GM15510 (cell line): ENCODE measurements around the gene SDE2.
A peak's percentile ranks its signal among the peaks of the same experiment; 100 is the strongest.

ENCODE experiments used
- POLR2A ChIP-seq: IDR thresholded peaks from 3 replicates; pipeline ENCODE4 v1.6.1; 2011; ENCODE audit warnings: borderline replicate concordance; ENCODE audit not compliant: insufficient read length; ENCODE audit errors: extremely low read depth

The SDE2 gene

DNA sequence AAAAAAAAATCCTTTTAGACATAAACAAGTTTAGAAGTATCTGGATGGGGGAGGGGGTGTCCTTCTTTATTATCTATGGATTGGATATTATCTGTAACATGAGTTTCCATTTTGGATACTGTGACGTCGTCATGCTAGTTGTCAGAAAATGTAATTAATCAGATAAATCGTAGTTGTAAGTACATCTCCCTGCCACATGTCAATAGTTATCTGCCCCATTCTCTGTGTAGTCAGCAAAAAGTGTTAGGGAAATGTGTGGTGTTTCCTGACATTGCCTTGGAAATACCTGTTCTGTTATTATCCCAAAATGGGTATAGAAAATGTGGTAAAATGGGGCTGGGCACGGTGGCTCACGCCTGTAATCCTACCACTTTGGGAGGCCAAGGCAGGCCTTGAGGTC is 24.6 kb upstream of the SDE2 start:
- no peak for TF ChIP-seq POLR2A

DNA sequence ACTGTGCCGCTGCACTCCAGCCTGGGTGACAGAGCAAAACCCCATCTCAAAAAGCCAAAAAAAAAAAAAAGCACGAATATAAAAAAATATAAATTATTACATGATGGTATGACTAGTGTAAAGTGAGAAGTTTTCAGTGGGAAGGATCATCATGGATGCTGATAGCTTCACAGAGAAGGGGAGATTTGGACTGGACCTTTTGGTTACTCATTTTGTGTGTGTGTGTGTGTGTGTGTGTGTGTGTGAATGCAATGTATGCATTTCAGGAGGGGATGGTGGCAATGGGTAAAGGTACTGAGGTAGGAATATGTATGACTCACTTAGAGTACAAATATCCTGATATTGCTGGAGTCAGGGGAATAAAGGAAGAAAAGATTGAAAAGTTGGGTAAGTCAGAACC is 22.7 kb upstream of the SDE2 start:
- TF ChIP-seq POLR2A, result no peak

DNA sequence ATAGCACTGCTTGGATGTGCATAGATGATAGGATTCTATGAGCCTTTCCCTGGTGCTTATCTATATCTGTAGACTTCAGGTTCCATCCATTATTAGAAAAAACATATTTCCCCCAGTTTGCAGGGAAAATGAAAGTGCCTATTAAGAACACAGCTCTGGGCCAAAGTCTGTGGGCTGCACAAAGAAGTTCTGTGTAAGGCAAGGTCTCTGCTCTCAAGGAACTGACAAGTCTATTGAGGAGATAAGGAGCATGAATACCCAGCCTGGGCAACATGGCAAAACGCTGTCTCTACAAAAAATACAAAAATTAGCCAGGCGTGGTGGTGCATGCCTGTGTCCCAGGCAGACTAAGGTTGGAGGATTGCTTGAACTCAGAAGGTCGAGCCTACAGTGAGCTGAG is 22.3 kb upstream of the SDE2 start:
- no peak for TF ChIP-seq POLR2A

DNA sequence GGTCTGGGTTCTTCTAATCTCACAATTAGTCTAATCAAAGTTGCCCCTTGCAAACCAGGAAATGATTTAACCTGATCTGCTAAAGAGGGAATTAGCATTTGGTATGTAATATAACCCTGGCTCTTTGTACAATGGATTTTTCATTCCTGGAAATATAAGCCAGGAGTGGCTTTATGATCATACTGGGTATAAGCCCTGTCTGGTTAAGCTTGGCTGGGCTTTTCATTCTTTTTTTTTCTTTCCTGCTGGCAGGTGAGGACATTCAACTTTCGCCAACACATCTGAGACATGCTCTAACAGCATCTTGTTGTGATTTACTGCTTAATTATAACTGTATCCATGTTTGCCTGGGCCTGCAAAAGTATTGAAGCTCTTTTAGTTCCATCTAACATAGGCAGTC is 20.4 kb upstream of the SDE2 start:
- TF ChIP-seq POLR2A, result no peak

DNA sequence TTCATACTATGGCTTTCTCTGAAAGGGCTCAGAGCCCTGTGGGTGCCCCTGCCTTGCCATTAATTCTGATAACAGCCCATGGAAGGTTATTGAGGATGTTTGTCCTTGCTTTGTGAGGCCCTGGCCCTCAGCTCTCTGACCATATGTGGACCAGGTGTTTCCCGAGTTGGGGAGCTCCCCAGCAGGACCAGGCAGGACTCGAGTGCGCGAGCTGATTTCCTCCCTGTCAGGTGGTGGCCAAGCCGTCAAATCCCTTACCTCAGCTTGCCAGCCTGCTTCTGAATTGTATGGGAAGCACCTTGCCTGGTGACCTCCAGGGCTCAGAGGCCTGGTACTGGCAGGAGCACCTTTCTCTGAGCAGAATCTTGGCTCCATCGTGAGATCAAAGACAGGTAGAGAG is 17.9 kb upstream of the SDE2 start:
- TF ChIP-seq POLR2A, result no peak

DNA sequence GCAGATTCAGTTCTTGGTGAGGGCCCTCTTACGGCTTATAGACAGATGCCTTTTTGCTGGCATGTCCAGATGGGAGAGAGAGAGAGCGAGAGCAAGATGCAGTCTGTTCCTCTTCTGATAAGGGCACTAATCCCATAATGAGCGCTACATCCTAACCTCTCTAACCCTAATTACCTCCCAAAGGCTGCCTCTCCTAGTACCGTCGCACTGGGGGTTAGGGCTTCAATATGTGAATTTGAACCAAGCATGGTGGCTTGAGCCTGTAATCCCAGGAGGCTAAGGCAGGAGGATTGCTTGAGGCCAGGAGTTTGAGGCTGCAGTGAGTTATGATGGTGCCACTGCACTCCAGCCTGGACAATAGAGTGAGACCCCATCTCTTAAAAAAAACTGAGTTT is 10.5 kb upstream of the SDE2 start:
- TF ChIP-seq POLR2A, result no peak

DNA sequence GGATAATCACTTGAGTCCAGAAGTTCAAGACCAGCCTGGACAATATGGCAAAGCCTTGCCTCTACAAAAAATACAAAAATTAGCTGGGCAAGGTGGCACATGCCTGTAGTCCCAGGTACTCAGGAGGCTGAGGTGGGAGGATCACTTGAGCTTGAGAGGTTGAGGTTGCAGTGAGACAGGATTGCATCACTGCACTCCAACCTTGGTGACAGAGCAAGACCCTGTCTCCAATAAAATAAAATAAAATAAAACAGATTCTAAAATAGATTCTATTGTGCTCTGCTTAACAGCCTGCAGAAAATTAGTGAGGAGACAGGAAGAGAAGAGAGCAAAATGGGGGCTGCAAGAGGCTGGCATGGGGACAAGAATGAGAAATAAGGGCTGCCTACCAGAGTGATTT is 7.5 kb upstream of the SDE2 start:
- no peak for TF ChIP-seq POLR2A

DNA sequence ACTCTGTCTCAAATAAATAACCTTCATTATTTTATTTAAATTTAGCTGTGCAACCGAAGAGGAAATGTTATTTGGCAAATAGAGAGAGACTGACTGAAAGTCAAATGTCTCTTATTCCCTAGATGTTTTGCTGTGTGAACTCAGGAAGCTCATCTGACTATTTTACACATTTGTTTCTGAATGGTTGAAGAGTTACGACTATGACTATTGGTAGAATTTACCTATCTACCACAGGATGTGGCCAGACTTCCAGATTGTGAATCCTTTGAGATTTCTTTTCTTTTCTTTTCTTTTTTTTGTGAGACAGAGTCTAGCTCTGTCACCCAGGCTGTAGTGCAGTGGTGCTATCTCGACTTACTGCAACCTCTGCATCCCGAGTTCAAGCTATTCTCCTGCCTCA is 5.3 kb upstream of the SDE2 start:
- TF ChIP-seq POLR2A, result no peak

DNA sequence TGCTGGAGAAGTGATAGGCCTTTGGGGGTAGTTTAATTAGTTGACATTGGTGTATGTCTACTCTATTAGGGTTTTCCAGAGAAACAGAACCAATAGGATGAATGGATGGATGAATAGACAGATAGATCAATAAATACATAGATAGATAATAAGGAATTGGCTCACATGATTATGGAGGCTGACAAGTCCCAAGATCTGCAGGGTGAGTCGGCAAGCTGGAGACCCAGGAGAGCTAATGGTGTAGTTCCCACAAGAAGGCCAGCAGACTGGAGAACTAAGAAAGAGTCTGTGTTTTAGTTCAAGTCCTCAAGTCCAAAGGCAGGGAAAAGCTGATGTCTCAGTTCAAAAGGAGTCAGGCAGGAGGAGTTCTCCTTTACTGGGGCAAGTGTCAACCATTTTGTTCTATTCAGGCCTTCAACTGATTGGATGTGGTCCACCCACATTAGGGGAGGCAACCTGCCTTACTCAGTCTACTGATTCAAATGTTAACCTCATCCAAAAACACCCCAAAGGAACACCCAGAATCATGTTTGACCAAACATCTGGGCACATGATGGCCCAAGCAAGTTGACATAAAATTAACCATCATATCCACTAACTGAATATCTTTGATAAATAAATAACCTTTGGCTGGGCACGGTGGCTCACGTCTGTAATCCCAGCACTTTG is 4.5 kb upstream of the SDE2 start:
- TF ChIP-seq POLR2A, result no peak

DNA sequence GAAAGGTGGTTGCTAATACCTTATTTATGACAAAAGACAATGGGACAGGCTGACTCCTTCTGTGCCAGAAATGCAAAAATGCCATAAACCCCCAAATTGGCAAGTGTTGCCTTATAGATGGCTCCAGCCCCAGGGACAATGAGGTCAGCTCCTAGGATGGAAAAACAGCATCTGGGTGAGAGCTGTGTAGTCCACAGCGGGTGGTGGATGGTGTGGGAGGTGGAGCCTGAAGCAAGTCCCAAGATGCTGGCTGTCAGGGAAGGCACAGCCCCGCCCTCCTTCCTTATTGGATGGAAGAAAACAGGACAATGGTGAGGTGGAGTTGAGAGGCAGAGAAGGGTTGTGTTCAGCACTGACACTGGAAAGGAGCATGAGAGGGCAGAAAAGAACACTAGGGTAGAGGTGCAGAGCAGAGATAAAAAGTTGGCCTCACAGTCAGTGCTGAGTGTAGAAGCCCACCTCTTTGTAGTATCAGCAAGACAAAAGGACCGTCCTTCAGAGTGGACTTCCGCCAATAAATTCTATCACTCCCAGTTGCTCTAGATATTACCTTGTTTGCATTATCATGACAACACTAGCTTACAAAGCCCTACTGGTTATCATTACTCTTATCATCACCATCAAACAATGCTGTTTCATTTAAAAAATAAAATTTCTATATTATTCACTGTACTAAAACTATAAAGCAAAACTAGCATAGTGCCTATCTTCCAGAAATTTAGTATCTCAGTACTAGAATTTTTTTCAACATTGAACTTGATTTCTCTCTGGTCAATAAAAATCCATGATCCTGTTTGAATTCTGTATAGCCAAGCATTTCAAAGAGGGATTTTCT is 3.7 kb upstream of the SDE2 start:
- TF ChIP-seq POLR2A, result peak; percentile 25

DNA sequence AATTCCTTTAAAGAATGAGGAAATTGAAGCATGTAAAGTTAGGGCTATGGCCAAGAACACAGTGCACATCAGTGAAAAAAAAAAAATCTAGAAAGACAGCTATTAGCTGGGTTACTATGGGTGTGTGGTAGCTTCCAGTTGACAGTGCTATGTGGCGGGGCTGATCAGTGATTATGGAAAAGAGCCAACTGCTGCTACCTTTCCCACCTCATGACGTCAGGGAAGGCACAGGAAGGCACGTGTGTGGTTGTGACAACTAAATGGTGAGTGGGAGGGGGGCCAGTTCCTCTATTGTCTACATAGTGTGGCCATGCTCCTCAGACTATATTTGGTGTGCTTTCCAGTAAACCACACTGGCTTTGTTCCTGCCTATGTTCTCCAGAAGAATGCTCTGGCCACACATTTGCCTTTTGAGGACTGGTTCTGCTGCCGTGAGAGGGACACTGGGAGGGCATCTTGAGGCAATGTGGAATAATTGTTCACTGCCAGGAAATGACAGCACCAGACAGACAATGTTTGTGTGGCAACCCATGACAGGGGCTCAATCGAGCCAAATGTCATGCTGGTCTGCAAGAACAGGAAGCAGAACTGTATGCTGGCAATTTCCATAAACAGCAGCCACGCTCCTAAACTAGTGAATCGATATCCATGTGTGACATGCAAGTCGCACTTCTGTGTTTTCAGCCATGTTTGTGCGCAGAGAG is 3.0 kb upstream of the SDE2 start:
- TF ChIP-seq POLR2A, result peak; percentile 19

DNA sequence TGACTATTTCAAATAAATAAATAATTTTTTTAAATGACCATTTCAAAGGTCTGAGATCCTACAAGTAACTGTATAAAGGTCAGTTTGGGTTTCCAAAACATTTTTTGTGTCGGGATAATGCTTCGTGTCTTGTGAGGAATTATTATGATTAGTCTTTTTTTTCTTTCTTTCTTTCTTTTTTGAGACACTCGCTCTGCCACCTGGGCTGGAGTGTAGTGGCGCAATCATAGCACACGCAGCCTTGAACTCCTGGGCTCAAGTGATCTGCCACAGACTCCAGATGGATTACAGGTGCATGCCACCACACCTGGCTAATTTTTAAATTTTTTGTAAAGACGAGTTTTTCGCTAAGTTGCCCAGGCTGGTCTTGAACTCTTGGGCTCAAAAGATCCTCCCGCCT is 1.9 kb upstream of the SDE2 start:
- TF ChIP-seq POLR2A, result no peak

DNA sequence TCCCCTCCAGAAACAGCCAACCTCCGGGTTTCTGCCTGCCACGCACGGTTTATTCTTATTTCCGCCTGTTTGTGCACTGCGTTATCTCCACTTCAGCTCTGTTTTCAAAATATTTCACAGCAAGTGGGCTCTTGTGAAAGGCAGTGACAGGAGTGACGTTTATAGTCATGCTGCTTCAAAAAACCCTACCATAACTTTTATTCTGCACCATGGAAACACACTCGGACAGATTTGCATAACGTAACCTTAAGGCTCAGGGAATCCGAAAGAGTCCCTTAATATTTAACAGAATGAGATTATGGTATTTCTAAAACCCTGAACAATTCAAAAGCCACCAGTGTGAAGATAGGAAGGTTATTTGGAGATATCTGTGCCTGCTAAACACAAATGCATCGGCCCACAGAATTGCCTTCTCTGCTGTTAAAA is 782 bp upstream of the SDE2 start:
- no peak for TF ChIP-seq POLR2A

DNA sequence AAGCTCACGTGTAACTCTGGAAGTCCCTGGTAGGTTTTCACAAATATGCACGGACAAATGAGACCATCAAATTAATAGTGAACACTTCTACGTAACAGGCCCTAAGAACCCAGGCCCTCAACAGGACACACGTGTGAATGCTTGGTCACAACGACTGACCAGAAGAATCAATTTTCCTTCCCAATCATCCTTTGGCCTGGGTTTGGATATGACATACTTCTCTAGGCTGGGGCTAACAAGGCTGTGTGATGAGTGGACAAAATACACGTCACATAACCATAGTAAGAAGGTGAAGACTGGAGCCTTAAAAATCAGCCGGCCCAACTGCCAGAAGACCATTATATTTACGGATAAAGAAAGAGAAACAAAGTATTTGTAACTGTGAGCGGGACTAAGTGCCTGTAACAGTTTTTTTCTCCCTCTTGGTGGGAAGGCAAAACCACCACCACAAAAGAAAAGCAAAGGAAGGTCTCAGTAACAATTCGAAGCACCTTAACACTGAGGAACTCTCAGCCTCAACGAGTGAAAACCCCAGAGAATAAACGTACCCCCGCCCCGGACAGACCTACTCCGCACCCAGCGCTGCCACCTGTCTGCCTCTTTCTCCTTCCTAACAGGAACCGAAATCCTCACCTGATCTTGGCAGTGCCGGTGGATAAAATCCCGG is 450 bp downstream of the SDE2 start:
- TF ChIP-seq POLR2A, result no peak

DNA sequence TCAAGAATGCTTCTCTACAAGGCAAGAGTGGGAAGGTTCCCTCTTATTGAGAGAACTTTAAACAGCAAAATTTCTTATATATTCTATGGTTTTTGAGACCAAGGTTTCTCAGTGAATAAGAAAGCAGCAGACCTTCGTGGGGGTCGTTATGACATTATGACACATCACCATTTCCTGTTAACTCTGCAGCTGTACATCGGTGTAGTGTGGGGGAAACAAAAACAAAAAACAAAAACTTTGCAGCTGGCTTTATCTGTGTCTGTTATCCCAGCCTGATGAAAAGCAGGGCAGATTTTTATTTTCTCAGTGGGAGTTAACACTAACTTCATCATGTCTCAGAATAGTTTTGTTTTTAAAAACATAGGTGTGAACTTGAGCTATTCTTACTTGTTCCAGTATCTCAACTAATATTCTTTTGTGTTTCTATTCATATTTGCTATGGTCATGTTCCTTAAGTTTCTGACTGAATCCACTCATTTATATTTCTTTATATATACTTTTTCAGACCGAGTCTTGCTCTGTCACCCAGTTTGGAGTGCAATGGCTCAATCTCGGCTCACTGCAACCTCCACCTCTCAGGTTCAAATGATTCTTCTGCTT is 2.1 kb downstream of the SDE2 start:
- no peak for TF ChIP-seq POLR2A

DNA sequence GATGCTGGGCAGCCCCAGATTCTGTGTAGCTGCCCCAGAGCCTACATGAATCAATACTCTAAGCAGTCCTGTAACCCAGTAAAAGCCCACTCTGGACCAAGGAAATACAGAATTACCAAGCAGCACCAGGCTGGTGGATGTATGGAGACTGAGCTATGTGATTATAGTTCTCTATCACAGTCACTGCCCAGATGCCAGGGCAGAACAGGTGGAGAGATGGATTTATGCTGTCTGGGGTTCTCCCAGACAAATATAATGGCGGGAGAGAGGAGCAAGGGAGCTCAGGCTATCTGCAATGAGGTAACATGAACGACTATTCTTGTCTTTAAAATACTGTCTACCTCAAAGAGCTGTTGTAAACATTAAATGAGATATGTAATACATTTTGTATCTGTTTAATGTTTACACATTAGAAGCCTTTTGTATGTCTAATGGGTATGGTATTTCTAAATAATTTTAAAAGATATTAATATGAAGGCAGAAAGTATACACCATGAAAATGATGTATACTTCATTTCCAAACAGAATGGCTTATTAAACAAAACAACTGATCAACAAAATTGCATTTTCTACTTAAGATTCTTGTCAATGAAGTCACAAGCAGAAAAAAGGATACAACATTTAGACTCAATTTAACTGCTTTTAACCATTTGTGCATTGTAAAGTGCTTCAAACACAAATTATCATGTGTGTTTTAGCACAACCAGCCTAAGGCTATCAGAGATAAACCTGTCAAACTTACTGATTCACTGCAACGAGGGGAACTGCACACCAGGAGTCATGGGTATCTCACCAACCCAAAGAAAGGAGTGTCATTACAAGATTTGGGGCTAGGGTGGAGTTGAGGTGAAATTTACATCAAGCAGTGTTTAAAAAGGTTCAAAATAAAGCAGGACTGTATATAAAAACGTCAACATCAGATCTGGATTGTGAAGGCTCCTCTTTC is 3.0 kb downstream of the SDE2 start:
- TF ChIP-seq POLR2A, result no peak
